Psoas muscle (tissue), 8 donors: ENCODE results near the gene MPL. TPM values are rescaled to one million over a fixed set of nuclear protein-coding genes. Genes with fewer than 3 reads are reported as not detected.

Source experiments
- ATAC-seq, 4 donors: fragments of 200-7000 bp; cut with Tn5 transposase; one replicate each; pipeline ENCODE4 v1.9.1; 2020; ENCODE audit warnings: moderate library complexity in 3 of 4, mild to moderate bottlenecking in 2 of 4
- DNase-seq, 2 donors: peaks; one replicate each; pipeline ENCODE4 v3.0.0-alpha.2; 2020
- H3K27ac ChIP-seq: fragments of 200-600 bp; one replicate; pipeline ENCODE4 v1.8.0; 2022
- H3K27me3 ChIP-seq, 3 donors: fragments of 200-600 bp in 1 of 3; one replicate each; pipeline versions ENCODE4 v1.6.1 to v1.8.0; 2013 to 2022; ENCODE audit warnings: low read length in 2 of 3, mild to moderate bottlenecking in 2 of 3, moderate library complexity in 1 of 3; ENCODE audit not compliant: insufficient read depth in 3 of 3
- H3K36me3 ChIP-seq, 2 donors: fragments of 200-600 bp in 1 of 2; one replicate each; pipeline versions ENCODE4 v1.6.1 to v1.8.0; 2013 to 2022; ENCODE audit warnings: low read depth in 1 of 2, mild to moderate bottlenecking in 1 of 2, moderate library complexity in 1 of 2; ENCODE audit not compliant: insufficient read depth in 1 of 2
- H3K4me1 ChIP-seq: fragments of 200-600 bp; one replicate; pipeline ENCODE4 v1.8.0; 2022
- H3K4me3 ChIP-seq: fragments of 200-600 bp; one replicate; pipeline ENCODE4 v1.8.0; 2022; ENCODE audit warnings: mild to moderate bottlenecking
- H3K9me3 ChIP-seq: fragments of 200-600 bp; one replicate; pipeline ENCODE4 v1.8.0; 2022
- WGBS, 3 donors: extraction: QIAGEN DNeasy Blood & Tissue Kit; methylation state at CpG; one replicate each; pipeline versions ENCODE4 v1.1.6 to v1.1.7; 2013; 5-methylcytosine and 5-hydroxymethylcytosine counted together
- intact Hi-C, 2 donors: fragments of 100-400 bp; cut with DNase I; formaldehyde crosslinking; loops; one replicate each; pipeline versions ENCODE4 v1.11.0 to v1.14.2; 2022
- polyA plus RNA-seq, 3 donors: library from polyadenylated mRNA; stranded (reverse); fragments of 200-250 nt; gene quantifications; one replicate each; pipeline ENCODE4 v1.2.3, GENCODE V29; 2013
- total RNA-seq, 4 donors: library from RNA; stranded (reverse); fragmentation: NEBNext Ultra II Directional in 2 of 4; extraction: Animal tissue kit (Norgen Biotek cat#: 25700) in 2 of 4; gene quantifications; one replicate each; pipeline versions ENCODE4 v1.2.1 to v1.2.4, GENCODE V29; 2021 to 2023
- TF ChIP-seq, protein P1 (sequence below): fragments of 200-600 bp; IDR thresholded peaks from one replicate; pipeline ENCODE4 v1.8.0; 2022; ENCODE audit warnings: antibody characterized with exemption
- donor health status: healthy with polysubstance abuse.
- donor health status: DM: no; HTN: no; CAD: no; lungs with moderate emphysema.
- donor health status: Bipolar disorder and iron deficiency.
- donor health status: healthy.
- donor health status: DM: yes; HTN: yes; CAD: no.
- donor health status: DM: no; HTN: no; CAD: no.
- donor health status: DM: no; HTN: no; CAD: no.
- donor health status: DM: yes; HTN: yes; CAD: no.

MPL gene
- total and polyA plus RNA-seq, 7 donors: 0.01 to 0.11 TPM; not detected in 5

DNA sequence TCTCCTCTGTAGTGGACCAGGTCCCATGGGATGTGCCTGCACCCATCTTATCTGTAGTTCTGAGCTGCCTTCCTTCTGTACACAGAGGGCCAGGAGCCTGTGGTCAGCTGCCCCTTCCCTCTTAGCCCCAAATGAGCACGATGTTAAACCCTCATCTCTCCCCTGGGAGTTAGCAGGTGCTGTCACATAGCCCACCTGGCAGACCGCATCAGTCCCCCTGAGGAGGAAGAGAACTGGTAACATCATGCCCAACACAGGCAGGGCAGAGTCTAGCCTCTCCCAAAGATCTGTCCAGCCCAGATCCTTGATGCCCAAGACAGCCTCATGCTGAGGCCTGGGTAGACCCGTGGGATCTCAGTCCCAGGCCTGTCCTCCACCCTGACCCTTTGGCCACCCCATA, 32.2 kb upstream of the MPL start:
- H3K27me3 ChIP-seq: no peaks in the 10 kb centered on the region
- intact Hi-C loops: no loop called here
- no peak overlapping the region for H3K27ac ChIP-seq
- H3K9me3 ChIP-seq: no peaks in the 10 kb centered on the region
- no peaks in the 10 kb centered on the region for H3K4me1 ChIP-seq
- ATAC-seq (no peak), DNase-seq (no peak)
- no peaks in the 10 kb centered on the region for H3K36me3 ChIP-seq
- 69 to 73% (median 70%) methylated on average over 3 of the region's 3 CpGs for WGBS, 3 donors
- H3K4me3 ChIP-seq: no peak overlapping the region
- TF ChIP-seq, protein P1, sequence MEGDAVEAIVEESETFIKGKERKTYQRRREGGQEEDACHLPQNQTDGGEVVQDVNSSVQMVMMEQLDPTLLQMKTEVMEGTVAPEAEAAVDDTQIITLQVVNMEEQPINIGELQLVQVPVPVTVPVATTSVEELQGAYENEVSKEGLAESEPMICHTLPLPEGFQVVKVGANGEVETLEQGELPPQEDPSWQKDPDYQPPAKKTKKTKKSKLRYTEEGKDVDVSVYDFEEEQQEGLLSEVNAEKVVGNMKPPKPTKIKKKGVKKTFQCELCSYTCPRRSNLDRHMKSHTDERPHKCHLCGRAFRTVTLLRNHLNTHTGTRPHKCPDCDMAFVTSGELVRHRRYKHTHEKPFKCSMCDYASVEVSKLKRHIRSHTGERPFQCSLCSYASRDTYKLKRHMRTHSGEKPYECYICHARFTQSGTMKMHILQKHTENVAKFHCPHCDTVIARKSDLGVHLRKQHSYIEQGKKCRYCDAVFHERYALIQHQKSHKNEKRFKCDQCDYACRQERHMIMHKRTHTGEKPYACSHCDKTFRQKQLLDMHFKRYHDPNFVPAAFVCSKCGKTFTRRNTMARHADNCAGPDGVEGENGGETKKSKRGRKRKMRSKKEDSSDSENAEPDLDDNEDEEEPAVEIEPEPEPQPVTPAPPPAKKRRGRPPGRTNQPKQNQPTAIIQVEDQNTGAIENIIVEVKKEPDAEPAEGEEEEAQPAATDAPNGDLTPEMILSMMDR: no peak

DNA sequence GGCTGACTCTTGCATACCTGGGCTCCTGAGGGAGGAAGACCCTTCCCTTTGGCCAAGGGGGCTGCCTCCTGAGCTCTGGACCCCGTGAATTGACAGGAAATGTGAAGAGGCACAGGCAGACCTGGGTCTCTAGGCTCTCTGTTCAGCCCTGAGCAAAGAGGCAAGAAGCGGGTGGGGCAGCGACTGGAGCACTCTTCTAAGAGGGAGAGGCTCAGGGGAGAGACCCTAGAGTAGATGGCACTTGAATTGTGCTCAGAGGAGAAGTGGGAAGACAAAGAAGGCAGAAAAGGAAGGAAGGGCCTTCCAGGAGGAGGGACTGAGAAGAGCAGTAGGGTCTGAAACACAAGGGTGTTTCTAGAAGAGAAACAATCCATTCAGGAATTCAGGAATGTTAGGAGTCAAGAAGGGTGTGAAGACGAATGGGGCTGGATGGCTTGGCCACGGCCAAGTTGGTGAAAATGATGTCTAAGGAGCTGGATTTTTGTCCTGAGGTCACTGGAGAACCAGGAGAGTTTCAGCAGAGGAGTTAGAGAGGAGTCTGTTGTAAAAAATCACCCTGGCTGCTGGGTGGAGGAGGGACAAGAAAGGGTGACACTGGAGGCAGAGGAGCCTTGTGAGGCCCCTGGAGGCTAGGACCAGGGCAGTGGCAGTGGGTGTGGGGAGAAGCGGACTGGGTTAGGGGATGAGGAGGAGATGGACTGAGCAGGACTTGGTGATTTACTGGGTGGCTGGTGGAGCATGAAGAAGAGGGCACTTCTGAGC, 31.5 kb upstream of the MPL start:
- ATAC-seq (no peak), DNase-seq (no peak)
- TF ChIP-seq, protein P1: no peak
- Histone ChIP-seq H3K4me3 (no peak overlapping the region), H3K4me1 (no peaks in the 10 kb centered on the region), H3K27ac (no peak overlapping the region), H3K27me3 (no peaks in the 10 kb centered on the region), H3K36me3 (no peaks in the 10 kb centered on the region), H3K9me3 (no peaks in the 10 kb centered on the region)
- 73 to 77% (median 75%) methylated on average over 6 of the region's 6 CpGs for WGBS, 3 donors
- intact Hi-C loops: no loop called here

DNA sequence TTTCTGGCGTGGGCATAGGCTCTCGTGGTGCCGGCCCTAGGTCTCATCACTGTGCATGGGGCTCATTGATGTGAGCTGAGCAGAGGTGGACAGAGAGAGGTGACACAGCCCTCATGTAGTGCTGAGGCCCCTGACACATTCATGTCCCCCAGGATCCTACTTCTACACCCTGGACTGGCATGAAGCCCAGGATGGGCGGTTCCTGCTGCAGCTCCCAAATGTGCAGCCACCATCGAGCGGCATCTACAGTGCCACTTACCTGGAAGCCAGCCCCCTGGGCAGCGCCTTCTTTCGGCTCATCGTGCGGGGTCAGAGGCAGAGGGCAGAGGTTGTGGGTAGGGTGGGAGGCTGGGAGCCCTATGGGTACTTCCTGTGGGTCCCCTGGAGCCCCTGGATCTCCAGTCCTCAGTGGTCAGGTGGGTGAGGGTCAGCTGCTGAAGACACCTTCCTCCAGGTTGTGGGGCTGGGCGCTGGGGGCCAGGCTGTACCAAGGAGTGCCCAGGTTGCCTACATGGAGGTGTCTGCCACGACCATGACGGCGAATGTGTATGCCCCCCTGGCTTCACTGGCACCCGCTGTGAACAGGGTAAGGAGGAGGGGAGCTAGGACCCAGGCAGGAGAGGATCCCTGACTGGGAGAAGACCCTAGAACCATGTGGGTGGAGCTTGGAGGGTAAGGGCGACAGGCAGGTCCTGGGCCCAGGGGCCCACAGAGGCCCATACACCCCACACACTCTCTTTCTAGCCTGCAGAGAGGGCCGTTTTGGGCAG, 30.7 kb upstream of the MPL start:
- H3K4me1 ChIP-seq: no peaks in the 10 kb centered on the region
- no peak overlapping the region for H3K27ac ChIP-seq
- TF ChIP-seq, protein P1: no peak
- no peak for ATAC-seq
- intact Hi-C loops: no loop called here
- no peaks in the 10 kb centered on the region for H3K27me3 ChIP-seq
- H3K4me3 ChIP-seq: no peak overlapping the region
- 83 to 86% (median 83%) methylated on average over 17 of the region's 17 CpGs for WGBS, 3 donors
- DNase-seq: no peak
- no peaks in the 10 kb centered on the region for H3K9me3 ChIP-seq
- H3K36me3 ChIP-seq: no peaks in the 10 kb centered on the region

DNA sequence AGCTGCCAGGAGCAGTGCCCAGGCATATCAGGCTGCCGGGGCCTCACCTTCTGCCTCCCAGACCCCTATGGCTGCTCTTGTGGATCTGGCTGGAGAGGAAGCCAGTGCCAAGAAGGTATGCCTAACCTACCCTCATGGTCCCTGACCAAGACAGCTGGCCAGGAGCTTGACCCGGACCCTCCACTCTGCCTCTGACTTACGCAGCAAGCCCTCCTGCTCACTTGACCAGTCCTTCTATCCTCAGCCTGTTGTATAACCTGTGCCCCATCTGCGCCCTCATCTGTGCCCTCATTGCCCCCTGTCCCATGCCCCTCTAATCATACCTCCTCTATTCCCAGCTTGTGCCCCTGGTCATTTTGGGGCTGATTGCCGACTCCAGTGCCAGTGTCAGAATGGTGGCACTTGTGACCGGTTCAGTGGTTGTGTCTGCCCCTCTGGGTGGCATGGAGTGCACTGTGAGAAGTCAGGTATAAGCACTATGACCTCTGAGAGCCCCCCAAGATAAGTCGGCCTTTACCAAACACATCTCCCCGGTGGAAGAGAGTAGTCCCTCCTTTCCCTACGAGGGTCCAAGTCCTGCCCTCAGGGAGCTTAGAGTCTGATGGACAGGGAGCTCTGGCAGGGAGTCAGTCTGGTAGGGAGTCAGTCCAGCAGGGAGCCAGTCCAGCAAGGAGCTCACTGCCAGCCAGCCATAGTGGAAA, 30.0 kb upstream of the MPL start:
- intact Hi-C loops: no loop called here

More for the DNA sequence above, 30.0 kb upstream of the MPL start:
- H3K4me1 ChIP-seq: no peaks in the 10 kb centered on the region
- no peaks in the 10 kb centered on the region for H3K36me3 ChIP-seq
- H3K9me3 ChIP-seq: no peaks in the 10 kb centered on the region
- H3K4me3 ChIP-seq: no peak overlapping the region
- DNase-seq: no peak
- no peak overlapping the region for H3K27ac ChIP-seq
- TF ChIP-seq, protein P1: no peak
- no peaks in the 10 kb centered on the region for H3K27me3 ChIP-seq
- no peak for ATAC-seq
- WGBS, 3 donors: 89 to 95% (median 89%) methylated on average over 9 of the region's 9 CpGs
